NCI-H2196 (cell line): ENCODE measurements around the gene POLK.
A peak's percentile ranks its signal among the peaks of the same experiment; 100 is the strongest.
"Not testable (repeated sequence)": the region's sequence is repeated elsewhere in the genome, so short reads cannot be mapped to it uniquely, and the experiment has no call there.

Experiments
- DNase-seq: peaks from one replicate; lab custom pipeline; 2025; ENCODE audit not compliant: unreplicated experiment; lab: John Stamatoyannopoulos, UW

POLK gene

GRCh38 chr5:75511435-75512382, at the start of gene POLK, which contains the start of gene CERT1:
POLK (plus strand) TSS chr5:75511891.
CERT1 (minus strand) TSS chr5:75511629; CDS start chr5:75511207, 422 bp downstream.
- peak; percentile 88 for DNase-seq

GRCh38 chr5:75463726-75464125, 48.0 kb upstream of the POLK start:
- DNase-seq = peak; percentile 8

DNA sequence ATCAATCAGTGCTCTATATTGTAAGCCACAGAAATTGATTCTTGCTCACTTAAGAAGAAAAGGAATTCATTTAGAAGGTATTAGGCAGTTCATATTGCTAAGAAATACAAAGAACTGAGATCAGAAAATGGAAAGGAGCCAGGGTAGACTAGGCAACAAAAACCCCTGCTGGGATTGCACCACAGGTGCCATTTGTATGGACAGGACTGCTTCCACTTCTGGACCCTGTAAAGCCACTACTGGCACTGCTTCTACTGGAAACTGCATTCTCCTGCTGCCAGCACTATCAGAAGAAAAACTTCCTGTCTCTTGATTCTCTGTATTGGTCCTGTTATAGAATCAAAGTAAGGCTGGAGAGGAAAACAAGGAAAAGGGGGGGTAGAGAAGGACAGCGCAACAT, 46.2 kb upstream of the POLK start:
- peak; percentile 1 for DNase-seq

DNA sequence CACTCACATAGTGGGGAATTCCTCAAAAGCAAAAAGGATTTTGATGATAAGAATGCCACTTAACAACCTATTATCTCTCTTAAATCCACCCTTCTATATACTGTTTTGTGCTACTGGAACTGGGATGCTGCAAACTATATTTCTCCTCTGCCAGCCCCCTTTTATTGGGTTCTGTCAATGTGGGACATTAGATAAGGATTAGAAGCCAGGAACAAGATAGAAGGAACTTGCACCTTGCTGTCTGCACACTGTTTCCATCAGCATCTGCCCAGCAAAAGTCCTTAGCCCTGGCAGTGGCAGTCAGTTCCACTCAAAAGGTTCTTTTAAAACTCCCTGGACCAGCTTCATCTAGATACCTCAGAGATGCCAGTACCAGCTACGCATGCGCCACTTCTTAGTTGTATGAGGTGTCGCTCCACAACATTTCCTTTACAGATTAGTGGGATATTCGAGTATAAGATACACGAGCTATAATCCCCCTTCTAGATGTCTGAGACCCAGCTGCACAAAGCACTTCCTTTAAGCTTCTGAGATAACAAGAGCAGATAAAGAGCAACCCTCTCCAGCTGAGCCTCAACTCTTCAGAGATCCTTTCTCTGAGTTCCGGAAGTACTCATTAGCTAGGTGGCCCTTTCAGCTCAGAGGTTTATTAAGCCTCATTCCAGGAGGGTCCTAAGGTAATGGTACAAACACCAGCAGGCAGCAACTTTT, 45.5 kb upstream of the POLK start:
- no peak for DNase-seq

DNA sequence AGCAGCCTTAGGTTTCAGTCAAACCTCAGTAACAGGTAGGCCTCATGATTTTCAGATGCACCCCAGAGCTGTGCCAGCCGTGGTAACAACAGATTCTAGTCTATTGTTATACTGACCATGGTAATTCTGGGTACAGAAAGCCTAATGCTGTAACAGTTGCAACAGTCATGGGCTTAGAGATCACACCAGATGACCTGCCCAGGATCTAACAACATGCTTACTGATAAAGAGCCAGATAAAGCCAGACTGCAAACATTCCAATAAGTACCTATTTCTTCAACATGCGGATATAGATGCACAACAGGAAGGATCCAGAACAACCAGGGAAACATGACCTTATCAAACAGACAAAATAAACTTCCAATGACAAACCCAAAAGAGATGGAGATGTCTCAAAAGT, 43.1 kb upstream of the POLK start:
- DNase-seq = no peak

GRCh38 chr5:75469017-75469416, 42.7 kb upstream of the POLK start:
- DNase-seq = no peak

- no peak for DNase-seq
These were observed 40.5 kb upstream of the POLK start for GRCh38 chr5:75471193-75471592.

- no peak for DNase-seq
These were observed 38.7 kb upstream of the POLK start for GRCh38 chr5:75472973-75473372.

DNA sequence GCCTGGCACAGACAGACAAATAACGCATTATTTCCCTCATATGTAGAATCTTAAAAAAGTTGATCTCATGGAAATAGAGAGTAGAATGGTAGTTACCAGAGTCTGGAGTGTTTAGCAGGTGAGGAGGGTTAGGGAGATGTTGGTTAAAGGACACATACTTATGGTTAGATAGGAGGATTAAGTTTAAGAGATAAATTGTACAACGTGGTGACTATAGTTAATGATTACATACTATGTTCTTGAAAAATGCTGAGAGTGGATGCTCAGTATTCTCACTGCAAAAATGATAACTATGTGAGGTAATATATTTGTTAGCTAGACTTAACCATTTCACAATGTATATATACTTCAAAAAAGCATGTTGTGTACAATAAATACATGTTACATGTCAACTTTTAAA, 38.2 kb upstream of the POLK start:
- no peak for DNase-seq

- DNase-seq = no peak
These were observed 36.3 kb upstream of the POLK start for GRCh38 chr5:75475364-75475763.

GRCh38 chr5:75481024-75481423, 30.7 kb upstream of the POLK start:
- DNase-seq = no peak

DNA sequence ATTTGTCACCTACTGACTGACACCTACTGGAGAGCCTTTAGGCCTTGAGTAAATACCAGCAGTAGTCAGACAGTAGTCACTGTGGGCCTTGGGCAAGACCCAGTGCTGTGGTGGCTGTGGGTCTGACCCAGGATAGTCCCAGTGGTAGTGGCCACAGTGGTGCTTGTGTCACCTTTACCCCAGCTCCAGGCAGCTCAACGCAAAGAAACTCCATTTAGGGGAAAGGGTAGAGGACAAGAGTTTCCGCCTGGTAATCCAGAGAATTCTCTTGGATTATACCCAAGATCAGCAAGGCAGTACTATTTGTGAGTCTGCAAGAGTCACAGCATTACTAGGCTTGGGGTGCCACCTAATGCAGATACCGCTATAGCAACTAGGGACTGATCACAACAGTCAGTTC, 29.2 kb upstream of the POLK start:
- no peak for DNase-seq

DNA sequence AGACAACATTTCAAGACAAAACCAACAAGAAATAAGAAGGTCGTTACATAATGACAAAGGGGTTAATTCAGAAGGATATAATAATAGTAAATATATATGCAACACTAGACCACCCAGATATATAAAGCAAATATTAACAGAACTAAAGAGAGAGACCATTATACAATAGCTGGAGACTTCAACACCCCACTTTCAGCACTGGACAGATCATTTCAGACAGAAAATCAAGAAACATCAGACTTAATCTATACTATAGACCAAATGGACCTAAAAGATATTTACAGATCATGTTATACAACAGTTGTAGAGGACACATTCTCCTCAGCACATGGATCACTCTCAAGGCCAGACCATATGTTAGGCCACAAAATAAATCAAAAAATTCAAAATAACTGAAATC, 27.1 kb upstream of the POLK start:
- DNase-seq = no peak

DNA sequence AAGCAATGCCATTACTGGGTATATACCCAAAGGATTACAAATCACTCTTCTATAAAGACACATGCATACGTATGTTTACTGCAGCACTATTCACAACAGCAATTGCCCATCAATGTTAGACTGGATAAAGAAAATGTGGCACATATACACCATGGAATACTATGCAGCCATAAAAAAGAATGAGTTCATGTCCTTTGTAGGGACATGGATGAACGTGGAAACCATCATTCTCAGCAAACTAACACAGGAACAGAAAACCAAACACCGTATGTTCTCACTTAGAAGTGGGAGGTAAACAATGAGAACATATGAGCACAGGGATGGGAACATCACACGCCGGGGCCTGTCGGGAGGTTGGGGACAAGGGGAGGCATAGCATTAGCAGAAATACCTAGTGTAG, 21.8 kb upstream of the POLK start:
- not testable (repeated sequence) for DNase-seq

GRCh38 chr5:75491621-75492020, 20.1 kb upstream of the POLK start:
- no peak for DNase-seq

DNA sequence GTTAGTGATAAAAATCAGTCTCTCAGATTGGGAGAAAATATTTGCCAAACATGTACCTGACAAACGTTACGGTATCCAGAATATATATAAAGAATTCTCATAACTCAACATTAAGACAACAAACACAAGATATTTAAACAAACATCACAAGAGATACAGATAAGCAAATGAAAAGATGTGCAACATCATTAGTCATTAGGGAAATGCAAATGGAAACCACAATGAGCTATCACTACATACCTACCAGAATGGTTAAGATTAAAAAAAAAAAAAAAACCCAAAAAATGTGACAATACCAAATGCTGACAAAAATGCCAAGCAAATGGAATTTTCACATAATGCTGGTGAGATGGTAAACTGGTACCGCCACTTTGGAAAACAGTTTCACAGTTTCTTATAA, 15.7 kb upstream of the POLK start:
- DNase-seq = no peak

DNA sequence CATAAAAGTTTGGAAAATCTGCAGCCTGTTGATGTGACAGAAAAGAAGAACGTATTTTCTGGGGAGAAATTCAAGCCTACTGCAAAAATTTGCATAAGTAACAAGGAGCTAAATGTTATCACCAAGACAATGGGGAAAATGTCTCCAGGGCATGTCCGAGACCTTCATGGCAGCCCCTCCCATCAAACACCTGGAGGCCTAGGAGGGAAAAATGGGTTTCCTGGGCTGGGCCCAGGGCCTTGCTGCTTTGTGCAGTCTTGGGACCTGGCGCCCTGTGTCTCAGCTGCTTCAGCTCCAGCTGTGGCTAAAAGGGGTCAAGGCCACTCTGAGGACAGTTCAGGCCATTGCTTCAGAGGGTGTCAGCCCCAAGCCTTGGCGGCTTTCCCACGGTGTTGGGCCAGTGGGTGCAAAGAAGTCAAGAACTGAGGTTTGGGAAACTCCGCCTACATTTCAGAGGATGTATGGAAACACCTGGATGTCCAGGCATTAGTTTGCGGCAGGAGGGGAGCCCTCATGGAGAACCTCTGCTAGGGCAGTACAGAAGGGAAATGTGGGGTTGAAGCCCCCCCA, 13.4 kb upstream of the POLK start:
- DNase-seq = no peak

GRCh38 chr5:75498875-75499274, 12.8 kb upstream of the POLK start:
- DNase-seq = not testable (repeated sequence)

GRCh38 chr5:75505112-75505511, 6.6 kb upstream of the POLK start:
- DNase-seq = not testable (repeated sequence)

GRCh38 chr5:75507841-75508240, 3.9 kb upstream of the POLK start:
- DNase-seq = no peak

- DNase-seq = no peak
These were observed 2.1 kb upstream of the POLK start for GRCh38 chr5:75509546-75509945.

DNA sequence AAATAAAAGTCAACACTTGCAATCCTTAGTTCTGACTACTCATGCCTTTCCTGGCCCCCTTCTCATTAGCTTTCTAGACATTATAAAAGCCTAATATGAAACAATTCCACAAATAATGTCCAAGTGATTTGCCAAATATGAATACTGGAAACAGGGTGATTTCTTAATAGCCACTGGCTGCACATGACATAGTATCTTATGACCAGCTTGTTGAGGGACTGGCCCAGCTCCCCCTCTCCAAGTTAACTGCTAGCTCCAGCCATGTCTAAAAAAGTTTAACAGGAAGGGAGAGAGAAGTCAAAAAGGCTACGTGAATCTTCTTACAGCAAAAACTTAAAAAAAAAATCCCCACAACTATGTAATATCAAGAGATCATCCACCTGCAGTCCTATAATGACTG, 1.7 kb upstream of the POLK start:
- DNase-seq = no peak
